Tibial nerve (tissue), 3 donors: ENCODE results near the gene CEBPG.

ENCODE experiments used
- EP300 ChIP-seq, 2 donors: sonication (generic); formaldehyde crosslinking; IDR thresholded peaks; one replicate each; pipeline ENCODE4 v1.6.1; 2017; ENCODE audit warnings: antibody characterized with exemption in 2 of 2, mild to moderate bottlenecking in 1 of 2
- POLR2A ChIP-seq, 2 donors: fragments of 450-650 bp; IDR thresholded peaks; one replicate each; pipeline ENCODE4 v1.6.1; 2017; ENCODE audit warnings: antibody characterized with exemption in 2 of 2, mild to moderate bottlenecking in 2 of 2, moderate library complexity in 2 of 2

- TF ChIP-seq POLR2A (IDR thresholded peaks at IDR 0.05): no peak
- no peak for TF ChIP-seq EP300 (IDR thresholded peaks at IDR 0.05)
Observed at GRCh38 chr19:33430674-33431277, 57.3 kb downstream of the CEBPG start.
